GM12878 (cell line): Measurements from ENCODE around the gene COASY. TPM values are rescaled to one million over a fixed set of nuclear protein-coding genes. Genes with fewer than 3 reads are reported as not detected.

Experiments
- ATF7 ChIP-seq: fragments of 450-650 bp; IDR thresholded peaks from 2 replicates; pipeline ENCODE4 v1.6.1; 2016; ENCODE audit warnings: low read depth, mild to moderate bottlenecking
- BCL11A ChIP-seq: IDR thresholded peaks from 2 replicates; pipeline ENCODE4 v1.6.1; 2011; ENCODE audit warnings: low read depth, low read length
- LARP7 ChIP-seq: fragments of 450-650 bp; IDR thresholded peaks from 2 replicates; pipeline ENCODE4 v1.6.1; 2017; ENCODE audit warnings: mild to moderate bottlenecking
- NBN ChIP-seq: fragments of 450-650 bp; IDR thresholded peaks from 2 replicates; pipeline ENCODE4 v1.6.1; 2016
- NR2F1 ChIP-seq: fragments of 450-650 bp; conservative IDR thresholded peaks from 2 replicates; pipeline ENCODE4 v1.6.1; 2017; ENCODE audit warnings: mild to moderate bottlenecking
- PAX5 ChIP-seq: IDR thresholded peaks from 2 replicates; pipeline ENCODE4 v1.6.1; 2011; ENCODE audit warnings: low read depth, low read length, borderline replicate concordance
- POLR2A ChIP-seq: IDR thresholded peaks from 2 replicates; pipeline ENCODE4 v1.6.1; 2011; ENCODE audit warnings: low read depth, mild to moderate bottlenecking, low read length
- POLR2AphosphoS2 ChIP-seq: IDR thresholded peaks from 2 replicates; pipeline ENCODE4 v1.6.1; 2011; ENCODE audit warnings: low read depth, mild to moderate bottlenecking, low read length, improper control_type of control experiment, moderate library complexity
- RFX5 ChIP-seq: IDR thresholded peaks from 2 replicates; pipeline ENCODE4 v1.6.1; 2011; ENCODE audit warnings: low read depth, low read length, improper control_type of control experiment
- SIN3A ChIP-seq: IDR thresholded peaks from 2 replicates; pipeline ENCODE4 v1.6.1; 2012; ENCODE audit warnings: low read depth, low read length, improper control_type of control experiment
- SP1 ChIP-seq: IDR thresholded peaks from one replicate; pipeline ENCODE4 v1.6.1; 2011; ENCODE audit warnings: low read depth, low read length
- SPI1 ChIP-seq: IDR thresholded peaks from 2 replicates; pipeline ENCODE4 v1.6.1; 2011; ENCODE audit warnings: low read depth, mild to moderate bottlenecking, low read length, moderate library complexity, borderline replicate concordance; ENCODE audit not compliant: insufficient read depth
- ZNF24 ChIP-seq: fragments of 450-650 bp; IDR thresholded peaks from 2 replicates; pipeline ENCODE4 v1.6.1; 2017; ENCODE audit warnings: antibody characterized with exemption, mild to moderate bottlenecking
- polyA plus RNA-seq, 11 experiments: library from polyadenylated mRNA; depleted of rRNA in 4 of 11; unstranded in 6 of 11; stranded (reverse) in 5 of 11; fragments of >200 nt; fragmentation: Nextera tagmentation in 4 of 11; fragmentation: Illumina TruSeq in 1 of 11; extraction: Ambion mirVana in 4 of 11; extraction: Trizol in 1 of 11; gene quantifications; 1 replicate in 1 of 11; 2 replicates in 10 of 11; pipeline versions ENCODE4 v1.2.1 to v1.2.3, GENCODE V29; 2011 to 2016; ENCODE audit warnings: inconsistent platforms in 2 of 11, missing spikeins in 2 of 11, low read depth in 1 of 11
- total RNA-seq, 4 experiments: library from RNA; depleted of rRNA in 3 of 4; stranded (reverse); fragments of >200 nt in 3 of 4; fragmentation: Illumina TruSeq in 1 of 4; extraction: Trizol in 1 of 4; gene quantifications; 2 replicates each; pipeline versions ENCODE4 v1.2.1 to v1.2.3, GENCODE V29; 2013 to 2021
- TF ChIP-seq, protein P1 (sequence below): fragments of 450-650 bp; IDR thresholded peaks from 2 replicates; pipeline ENCODE4 v1.6.1; 2016; ENCODE audit warnings: mild to moderate bottlenecking
- TF ChIP-seq, protein P2 (sequence below): fragments of 450-650 bp; IDR thresholded peaks from 2 replicates; pipeline ENCODE4 v1.6.1; 2017; ENCODE audit warnings: mild to moderate bottlenecking
- TF ChIP-seq, protein P3 (sequence below): fragments of 150-350 bp; IDR thresholded peaks from 2 replicates; pipeline ENCODE4 v1.6.1; 2014; ENCODE audit warnings: mild to moderate bottlenecking, low read depth, low read length
- TF ChIP-seq, protein P4 (sequence below): fragments of 450-650 bp; formaldehyde crosslinking; IDR thresholded peaks from 2 replicates; pipeline ENCODE4 v1.5.0; 2022; ENCODE audit warnings: mild to moderate bottlenecking, missing genetic modification characterization
- TF ChIP-seq, protein P5 (sequence below): fragments of 450-650 bp; IDR thresholded peaks from 2 replicates; pipeline ENCODE4 v1.6.1; 2017; ENCODE audit warnings: antibody characterized with exemption, mild to moderate bottlenecking, moderate library complexity
- TF ChIP-seq, protein P6 (sequence below): IDR thresholded peaks from 2 replicates; pipeline ENCODE4 v1.6.1; 2012; ENCODE audit warnings: low read depth, low read length, improper control_type of control experiment

The COASY gene
- total and polyA plus RNA-seq, 10 of the 15 experiments (the other 5 are each of a cell fraction or from before 2014, with no cell fraction given) = 18.6 to 93.9 (median 43.2) TPM

DNA sequence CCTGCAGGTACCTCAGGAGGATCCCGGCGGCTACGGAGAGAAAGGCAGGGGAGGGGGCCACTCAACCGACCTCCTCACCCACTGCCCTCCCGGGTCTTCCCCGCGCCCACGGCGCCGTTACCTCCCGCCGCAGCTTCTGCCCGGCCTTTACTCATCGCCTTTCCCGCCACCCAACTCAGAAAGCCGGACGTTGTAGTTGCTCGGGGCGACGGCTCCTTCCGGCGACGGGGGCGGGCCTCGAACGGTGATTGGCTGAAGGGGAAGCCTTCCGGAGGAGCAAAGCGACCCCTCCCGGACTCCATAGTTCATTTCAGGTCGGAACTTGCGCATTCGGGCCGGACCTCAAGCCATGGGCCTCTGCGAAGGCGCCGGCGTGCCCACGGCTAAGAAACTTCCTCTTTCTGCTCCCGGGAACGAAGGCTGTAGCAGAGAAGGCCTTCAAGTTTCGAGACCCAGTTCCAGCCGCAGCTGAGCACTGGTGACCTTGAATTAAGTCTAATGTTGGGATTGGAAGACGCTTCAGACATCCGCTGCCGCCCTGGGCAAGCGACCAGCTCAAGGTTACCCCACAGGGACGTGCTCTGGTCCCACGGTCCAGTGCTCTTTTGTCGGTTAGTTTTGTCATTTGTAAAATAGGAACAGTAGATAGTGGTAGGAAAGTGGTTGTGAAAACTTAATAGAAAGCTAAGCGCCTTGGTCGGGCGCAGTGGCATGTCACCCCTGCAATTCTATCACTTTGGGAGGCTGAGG, 15.8 kb downstream of the COASY start, which contains the start of gene PSMC3IP (continued):
- no peak for TF ChIP-seq SPI1
- TF ChIP-seq, protein P1, sequence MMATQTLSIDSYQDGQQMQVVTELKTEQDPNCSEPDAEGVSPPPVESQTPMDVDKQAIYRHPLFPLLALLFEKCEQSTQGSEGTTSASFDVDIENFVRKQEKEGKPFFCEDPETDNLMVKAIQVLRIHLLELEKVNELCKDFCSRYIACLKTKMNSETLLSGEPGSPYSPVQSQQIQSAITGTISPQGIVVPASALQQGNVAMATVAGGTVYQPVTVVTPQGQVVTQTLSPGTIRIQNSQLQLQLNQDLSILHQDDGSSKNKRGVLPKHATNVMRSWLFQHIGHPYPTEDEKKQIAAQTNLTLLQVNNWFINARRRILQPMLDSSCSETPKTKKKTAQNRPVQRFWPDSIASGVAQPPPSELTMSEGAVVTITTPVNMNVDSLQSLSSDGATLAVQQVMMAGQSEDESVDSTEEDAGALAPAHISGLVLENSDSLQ = peak; percentile 77
- peak; percentile 60 for TF ChIP-seq LARP7
- no peak for TF ChIP-seq PAX5
- TF ChIP-seq POLR2AphosphoS2 = no peak; the same call in 1 of the 2 replicates
- TF ChIP-seq POLR2A = peak; percentile 85
- TF ChIP-seq, protein P2, sequence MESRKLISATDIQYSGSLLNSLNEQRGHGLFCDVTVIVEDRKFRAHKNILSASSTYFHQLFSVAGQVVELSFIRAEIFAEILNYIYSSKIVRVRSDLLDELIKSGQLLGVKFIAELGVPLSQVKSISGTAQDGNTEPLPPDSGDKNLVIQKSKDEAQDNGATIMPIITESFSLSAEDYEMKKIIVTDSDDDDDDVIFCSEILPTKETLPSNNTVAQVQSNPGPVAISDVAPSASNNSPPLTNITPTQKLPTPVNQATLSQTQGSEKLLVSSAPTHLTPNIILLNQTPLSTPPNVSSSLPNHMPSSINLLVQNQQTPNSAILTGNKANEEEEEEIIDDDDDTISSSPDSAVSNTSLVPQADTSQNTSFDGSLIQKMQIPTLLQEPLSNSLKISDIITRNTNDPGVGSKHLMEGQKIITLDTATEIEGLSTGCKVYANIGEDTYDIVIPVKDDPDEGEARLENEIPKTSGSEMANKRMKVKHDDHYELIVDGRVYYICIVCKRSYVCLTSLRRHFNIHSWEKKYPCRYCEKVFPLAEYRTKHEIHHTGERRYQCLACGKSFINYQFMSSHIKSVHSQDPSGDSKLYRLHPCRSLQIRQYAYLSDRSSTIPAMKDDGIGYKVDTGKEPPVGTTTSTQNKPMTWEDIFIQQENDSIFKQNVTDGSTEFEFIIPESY = no peak
- TF ChIP-seq, protein P3, sequence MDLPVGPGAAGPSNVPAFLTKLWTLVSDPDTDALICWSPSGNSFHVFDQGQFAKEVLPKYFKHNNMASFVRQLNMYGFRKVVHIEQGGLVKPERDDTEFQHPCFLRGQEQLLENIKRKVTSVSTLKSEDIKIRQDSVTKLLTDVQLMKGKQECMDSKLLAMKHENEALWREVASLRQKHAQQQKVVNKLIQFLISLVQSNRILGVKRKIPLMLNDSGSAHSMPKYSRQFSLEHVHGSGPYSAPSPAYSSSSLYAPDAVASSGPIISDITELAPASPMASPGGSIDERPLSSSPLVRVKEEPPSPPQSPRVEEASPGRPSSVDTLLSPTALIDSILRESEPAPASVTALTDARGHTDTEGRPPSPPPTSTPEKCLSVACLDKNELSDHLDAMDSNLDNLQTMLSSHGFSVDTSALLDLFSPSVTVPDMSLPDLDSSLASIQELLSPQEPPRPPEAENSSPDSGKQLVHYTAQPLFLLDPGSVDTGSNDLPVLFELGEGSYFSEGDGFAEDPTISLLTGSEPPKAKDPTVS = no peak
- TF ChIP-seq BCL11A = no peak
- TF ChIP-seq NBN = no peak
- peak; percentile 13; the same call in 1 of the 2 replicates for TF ChIP-seq ATF7
- TF ChIP-seq, protein P4, sequence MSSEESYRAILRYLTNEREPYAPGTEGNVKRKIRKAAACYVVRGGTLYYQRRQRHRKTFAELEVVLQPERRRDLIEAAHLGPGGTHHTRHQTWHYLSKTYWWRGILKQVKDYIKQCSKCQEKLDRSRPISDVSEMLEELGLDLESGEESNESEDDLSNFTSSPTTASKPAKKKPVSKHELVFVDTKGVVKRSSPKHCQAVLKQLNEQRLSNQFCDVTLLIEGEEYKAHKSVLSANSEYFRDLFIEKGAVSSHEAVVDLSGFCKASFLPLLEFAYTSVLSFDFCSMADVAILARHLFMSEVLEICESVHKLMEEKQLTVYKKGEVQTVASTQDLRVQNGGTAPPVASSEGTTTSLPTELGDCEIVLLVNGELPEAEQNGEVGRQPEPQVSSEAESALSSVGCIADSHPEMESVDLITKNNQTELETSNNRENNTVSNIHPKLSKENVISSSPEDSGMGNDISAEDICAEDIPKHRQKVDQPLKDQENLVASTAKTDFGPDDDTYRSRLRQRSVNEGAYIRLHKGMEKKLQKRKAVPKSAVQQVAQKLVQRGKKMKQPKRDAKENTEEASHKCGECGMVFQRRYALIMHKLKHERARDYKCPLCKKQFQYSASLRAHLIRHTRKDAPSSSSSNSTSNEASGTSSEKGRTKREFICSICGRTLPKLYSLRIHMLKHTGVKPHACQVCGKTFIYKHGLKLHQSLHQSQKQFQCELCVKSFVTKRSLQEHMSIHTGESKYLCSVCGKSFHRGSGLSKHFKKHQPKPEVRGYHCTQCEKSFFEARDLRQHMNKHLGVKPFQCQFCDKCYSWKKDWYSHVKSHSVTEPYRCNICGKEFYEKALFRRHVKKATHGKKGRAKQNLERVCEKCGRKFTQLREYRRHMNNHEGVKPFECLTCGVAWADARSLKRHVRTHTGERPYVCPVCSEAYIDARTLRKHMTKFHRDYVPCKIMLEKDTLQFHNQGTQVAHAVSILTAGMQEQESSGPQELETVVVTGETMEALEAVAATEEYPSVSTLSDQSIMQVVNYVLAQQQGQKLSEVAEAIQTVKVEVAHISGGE (CRISPR knock-in tag) = no peak
- peak; percentile 98 for TF ChIP-seq SIN3A
- TF ChIP-seq, protein P5, sequence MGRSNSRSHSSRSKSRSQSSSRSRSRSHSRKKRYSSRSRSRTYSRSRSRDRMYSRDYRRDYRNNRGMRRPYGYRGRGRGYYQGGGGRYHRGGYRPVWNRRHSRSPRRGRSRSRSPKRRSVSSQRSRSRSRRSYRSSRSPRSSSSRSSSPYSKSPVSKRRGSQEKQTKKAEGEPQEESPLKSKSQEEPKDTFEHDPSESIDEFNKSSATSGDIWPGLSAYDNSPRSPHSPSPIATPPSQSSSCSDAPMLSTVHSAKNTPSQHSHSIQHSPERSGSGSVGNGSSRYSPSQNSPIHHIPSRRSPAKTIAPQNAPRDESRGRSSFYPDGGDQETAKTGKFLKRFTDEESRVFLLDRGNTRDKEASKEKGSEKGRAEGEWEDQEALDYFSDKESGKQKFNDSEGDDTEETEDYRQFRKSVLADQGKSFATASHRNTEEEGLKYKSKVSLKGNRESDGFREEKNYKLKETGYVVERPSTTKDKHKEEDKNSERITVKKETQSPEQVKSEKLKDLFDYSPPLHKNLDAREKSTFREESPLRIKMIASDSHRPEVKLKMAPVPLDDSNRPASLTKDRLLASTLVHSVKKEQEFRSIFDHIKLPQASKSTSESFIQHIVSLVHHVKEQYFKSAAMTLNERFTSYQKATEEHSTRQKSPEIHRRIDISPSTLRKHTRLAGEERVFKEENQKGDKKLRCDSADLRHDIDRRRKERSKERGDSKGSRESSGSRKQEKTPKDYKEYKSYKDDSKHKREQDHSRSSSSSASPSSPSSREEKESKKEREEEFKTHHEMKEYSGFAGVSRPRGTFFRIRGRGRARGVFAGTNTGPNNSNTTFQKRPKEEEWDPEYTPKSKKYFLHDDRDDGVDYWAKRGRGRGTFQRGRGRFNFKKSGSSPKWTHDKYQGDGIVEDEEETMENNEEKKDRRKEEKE = no peak
- peak; percentile 80 for TF ChIP-seq SP1
- peak; percentile 35; the same call in 1 of the 2 replicates for TF ChIP-seq NR2F1
- TF ChIP-seq, protein P6, sequence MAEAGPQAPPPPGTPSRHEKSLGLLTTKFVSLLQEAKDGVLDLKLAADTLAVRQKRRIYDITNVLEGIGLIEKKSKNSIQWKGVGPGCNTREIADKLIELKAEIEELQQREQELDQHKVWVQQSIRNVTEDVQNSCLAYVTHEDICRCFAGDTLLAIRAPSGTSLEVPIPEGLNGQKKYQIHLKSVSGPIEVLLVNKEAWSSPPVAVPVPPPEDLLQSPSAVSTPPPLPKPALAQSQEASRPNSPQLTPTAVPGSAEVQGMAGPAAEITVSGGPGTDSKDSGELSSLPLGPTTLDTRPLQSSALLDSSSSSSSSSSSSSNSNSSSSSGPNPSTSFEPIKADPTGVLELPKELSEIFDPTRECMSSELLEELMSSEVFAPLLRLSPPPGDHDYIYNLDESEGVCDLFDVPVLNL = peak; percentile 95
- TF ChIP-seq RFX5 = no peak
- TF ChIP-seq ZNF24 = no peak
